B cell (primary cell): ENCODE results near the gene ZNF331.

Experiments
- EZH2 ChIP-seq: IDR thresholded peaks from 2 replicates; pipeline ENCODE4 v1.6.1; 2012; ENCODE audit warnings: borderline replicate concordance, low read depth, mild to moderate bottlenecking, moderate library complexity, low read length; ENCODE audit not compliant: insufficient read depth, poor library complexity, severe bottlenecking
- TF ChIP-seq, protein P1 (sequence below): fragments of 200-600 bp; IDR thresholded peaks from one replicate; pipeline ENCODE4 v1.8.0; 2022; ENCODE audit warnings: antibody characterized with exemption, mild to moderate bottlenecking

DNA sequence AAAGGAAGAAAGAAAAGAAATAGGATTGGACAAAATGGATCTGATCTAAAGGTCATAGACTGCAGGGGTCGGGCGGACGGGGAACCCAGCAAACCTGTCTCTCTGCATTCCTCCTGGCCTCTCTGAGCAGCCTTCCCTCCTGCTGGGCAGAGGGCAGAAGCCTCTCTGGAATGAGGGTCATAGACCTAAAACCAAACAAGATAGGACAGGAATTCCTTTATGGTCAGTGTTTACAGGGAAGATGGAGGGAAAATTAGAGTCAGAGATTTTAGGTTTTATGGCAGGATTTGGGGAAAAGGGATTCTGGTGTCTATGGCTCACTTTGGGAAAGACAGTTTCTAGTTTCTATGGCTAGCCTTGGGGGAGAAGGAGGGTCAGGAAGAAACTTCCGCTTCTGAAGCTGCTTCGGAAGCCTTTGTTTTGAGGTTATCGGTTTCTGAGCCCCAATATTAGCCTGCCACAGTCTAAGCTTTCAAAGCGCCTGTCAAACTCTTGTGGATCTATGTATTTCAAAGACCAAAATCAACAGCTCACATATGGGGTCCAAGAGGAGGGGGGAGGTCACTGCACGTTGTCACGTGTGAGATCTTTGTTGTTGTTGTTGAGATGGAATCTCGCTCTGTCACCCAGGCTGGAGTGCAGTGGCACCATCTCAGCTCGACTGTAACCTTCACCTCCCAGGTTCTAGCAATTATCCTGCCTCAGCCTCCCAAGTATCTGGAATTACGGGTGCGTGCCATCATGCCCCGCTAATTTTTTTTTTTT is 75.0 kb downstream of the ZNF331 start:
- TF ChIP-seq, protein P1, sequence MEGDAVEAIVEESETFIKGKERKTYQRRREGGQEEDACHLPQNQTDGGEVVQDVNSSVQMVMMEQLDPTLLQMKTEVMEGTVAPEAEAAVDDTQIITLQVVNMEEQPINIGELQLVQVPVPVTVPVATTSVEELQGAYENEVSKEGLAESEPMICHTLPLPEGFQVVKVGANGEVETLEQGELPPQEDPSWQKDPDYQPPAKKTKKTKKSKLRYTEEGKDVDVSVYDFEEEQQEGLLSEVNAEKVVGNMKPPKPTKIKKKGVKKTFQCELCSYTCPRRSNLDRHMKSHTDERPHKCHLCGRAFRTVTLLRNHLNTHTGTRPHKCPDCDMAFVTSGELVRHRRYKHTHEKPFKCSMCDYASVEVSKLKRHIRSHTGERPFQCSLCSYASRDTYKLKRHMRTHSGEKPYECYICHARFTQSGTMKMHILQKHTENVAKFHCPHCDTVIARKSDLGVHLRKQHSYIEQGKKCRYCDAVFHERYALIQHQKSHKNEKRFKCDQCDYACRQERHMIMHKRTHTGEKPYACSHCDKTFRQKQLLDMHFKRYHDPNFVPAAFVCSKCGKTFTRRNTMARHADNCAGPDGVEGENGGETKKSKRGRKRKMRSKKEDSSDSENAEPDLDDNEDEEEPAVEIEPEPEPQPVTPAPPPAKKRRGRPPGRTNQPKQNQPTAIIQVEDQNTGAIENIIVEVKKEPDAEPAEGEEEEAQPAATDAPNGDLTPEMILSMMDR, result no peak
- no peak for TF ChIP-seq EZH2
